ENCODE results near the gene ARHGAP20.

GRCh38 chr11:110600322-110600721, 111.9 kb downstream of the ARHGAP20 start:
- TF ChIP-seq BCL11B (tag by site-specific recombination; IDR thresholded peaks at IDR 0.05; ENCODE audit: low read depth) (no peak), ZNF362 (tag by site-specific recombination; IDR thresholded peaks at IDR 0.05) (no peak), ZNF585B (tag by site-specific recombination; IDR thresholded peaks at IDR 0.05) (no peak), ZFP41 (tag by site-specific recombination; IDR thresholded peaks at IDR 0.05; ENCODE audit: borderline replicate concordance) (no peak), ZNF555 (tag by site-specific recombination; conservative IDR thresholded peaks at IDR 0.05) (no peak), ZNF202 (tag by site-specific recombination; IDR thresholded peaks at IDR 0.05; ENCODE audit: borderline replicate concordance) (no peak), PRDM6 (tag by site-specific recombination; IDR thresholded peaks at IDR 0.05) (no peak), ZNF341 (tag by site-specific recombination; IDR thresholded peaks at IDR 0.05; ENCODE audit: low read depth) (no peak), ZNF558 (tag by site-specific recombination; IDR thresholded peaks at IDR 0.05) (no peak), CTCF (tag by site-specific recombination; IDR thresholded peaks at IDR 0.05) (no peak), ZNF302 (tag by site-specific recombination; IDR thresholded peaks at IDR 0.05; ENCODE audit: low read depth) (no peak), ZNF311 (tag by site-specific recombination; IDR thresholded peaks at IDR 0.05; ENCODE audit: borderline replicate concordance) (no peak)
